HUDEP-2 (cell line): Measurements from ENCODE around the gene HOXD12.

ENCODE experiments used
- DNase-seq, 76 experiments: peaks; one replicate each; lab custom pipeline; 2025; ENCODE audit not compliant: unreplicated experiment in 76 of 76; lab: John Stamatoyannopoulos, UW

HOXD12 gene

DNA sequence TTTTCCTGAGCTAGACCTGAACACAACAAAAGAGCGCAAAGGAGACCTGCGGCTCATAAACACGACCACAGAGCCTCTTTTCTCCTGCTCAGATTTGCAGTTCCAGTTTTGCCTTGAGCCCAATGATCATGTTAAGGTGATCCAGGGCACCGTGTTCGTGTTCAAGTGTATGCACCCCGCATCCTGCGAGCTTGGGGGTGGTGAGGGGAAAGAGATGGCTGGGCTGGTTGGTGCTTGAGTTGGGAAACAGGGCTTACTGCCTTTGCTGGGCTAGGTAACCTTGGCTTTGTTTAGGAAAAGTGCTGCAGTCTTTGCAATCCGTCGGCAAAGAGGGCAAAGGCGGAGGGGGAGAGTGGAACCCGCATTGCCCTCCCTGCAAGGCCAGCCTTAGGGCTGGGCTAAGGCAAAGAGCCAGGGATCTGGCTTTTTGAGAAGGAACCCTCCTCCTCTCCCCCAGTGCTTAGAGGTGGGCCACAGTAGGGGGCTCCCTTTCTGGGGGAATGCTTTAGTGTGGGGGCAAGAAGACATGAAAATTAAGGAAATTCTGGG, 18.3 kb downstream of the HOXD12 start:
- no peak for DNase-seq

DNA sequence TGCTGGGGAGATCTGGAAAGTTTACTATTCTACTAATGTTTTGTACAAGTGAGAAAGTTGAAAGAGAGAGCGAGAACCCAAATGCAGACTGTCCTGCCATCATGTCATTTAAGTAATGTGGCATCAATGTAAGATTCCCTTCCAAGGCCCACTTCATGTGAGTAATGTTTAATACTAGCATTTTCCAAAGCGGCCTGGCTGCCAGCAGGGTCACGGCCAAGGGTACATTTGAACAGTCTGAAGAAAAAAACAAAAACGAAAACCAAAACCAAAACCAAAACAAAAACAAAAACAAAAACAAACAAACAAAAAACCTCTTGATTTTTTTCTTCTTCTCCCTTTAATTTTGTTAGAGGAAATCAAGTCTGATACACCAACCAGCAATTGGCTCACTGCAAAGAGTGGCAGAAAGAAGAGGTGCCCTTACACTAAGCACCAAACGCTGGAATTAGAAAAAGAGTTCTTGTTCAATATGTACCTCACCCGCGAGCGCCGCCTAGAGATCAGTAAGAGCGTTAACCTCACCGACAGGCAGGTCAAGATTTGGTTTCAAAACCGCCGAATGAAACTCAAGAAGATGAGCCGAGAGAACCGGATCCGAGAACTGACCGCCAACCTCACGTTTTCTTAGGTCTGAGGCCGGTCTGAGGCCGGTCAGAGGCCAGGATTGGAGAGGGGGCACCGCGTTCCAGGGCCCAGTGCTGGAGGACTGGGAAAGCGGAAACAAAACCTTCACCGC, 19.2 kb downstream of the HOXD12 start:
- peak in 26 of 76 experiments; percentile 4 to 34 (median 16) for DNase-seq

DNA sequence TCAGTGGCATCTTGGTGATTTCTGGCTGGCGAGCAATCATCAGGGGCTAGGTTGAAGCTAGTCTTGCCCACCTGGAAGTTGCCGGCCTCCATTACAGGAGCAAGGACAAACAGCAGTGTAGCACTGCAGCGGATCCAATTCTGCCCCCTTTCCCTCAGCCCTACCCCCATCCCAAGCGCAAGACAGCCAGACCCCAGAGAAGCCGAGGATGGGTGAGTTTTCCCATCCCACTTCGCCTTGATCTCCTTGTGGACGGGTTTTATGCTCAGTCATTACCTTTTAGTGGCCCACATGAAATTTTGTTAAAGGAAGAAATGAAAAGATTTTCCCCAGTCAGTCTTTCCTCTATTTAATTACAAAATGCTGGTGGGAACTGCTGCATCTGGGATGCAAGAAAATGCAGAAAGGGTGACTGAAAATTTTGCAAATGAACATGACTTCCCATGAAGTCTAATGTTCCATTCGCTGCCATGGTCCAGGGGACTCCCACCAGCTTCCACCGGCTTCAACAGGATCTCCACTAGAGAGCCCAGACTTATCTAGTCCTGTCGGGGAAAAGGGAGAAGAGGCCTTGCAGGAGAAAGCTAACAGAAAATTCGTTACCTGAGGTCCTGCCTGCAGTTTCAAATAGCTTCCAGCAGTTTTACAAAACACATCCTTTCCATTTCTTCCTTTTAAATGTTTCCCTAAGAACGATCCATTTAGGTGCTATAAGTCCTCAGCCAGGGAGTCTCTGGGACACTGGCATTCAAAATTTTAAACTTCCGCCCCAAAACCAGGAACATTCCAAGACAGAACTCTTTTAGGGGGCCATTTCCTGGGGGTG, 21.0 kb downstream of the HOXD12 start:
- DNase-seq = no peak

DNA sequence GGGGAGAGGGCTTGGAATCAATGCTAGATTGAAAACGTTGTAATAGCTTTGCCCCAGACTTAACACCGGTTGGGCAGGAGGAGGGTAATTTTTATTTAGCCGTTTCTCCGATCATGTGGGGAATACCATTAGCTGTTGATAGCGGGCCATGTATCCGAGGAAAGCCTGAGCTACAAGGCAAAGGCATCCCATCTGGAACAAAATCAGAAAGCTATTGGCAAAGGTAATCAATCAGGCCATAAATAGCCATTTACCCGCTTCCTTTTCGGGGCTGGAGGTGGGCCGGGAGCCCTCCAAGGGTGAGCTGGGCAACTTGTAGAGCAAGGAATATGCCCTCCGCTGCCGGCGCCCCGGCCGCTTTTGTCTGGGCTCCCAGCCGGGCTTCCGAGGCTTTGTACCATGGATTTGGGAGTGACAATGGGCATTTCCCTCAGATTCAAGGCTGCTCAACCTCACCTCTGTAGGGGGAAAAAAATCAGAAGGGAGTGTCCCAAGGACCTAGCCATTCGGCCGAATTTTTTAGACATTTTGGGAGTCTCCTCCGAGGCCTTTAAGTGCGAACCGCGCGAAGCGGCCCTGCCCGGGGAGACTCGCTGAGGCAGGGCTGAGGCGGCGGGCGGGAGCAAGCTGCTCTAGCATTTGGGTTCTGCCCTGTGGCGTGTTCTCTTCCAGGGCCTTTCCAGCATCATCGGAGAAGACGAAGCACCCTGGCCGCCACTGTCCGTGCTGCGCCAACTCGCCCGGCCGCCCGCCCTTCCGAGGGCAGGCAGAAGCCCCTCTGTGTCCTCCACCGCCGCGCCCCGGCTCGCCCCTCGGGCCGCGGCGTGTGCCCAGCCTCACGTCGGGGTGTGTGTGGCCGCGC, 21.8 kb downstream of the HOXD12 start:
- no peak for DNase-seq

DNA sequence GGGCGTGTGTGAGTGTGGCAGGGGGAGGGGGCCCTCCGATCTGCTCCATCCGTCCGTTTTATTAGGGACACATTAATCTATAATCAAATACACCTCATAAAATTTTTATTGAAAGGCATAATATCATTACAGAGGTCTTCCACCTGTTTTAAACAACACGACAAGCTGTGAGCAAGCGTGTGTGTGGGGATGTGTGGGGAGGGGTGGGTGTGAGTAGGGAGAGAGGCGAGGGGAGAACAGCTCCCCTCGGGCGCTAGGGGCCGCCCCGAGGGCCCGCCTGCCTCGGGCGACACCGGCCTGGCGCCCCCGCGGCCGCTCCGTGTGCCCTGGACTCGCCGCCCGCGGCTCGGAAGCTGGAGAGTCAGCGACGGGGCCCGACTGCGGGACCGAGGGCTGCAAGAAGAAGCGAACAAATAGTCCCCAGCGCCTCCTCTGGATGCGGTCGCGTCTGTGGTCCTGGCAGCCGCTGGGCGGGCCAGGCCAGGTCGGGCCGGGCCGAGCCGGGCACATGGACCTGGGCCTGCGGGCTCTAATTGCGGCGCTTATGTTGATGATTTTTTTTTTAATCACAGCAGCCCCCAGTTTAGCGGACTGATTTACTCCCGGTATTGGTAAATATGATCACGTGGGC, 22.6 kb downstream of the HOXD12 start:
- DNase-seq = no peak

DNA sequence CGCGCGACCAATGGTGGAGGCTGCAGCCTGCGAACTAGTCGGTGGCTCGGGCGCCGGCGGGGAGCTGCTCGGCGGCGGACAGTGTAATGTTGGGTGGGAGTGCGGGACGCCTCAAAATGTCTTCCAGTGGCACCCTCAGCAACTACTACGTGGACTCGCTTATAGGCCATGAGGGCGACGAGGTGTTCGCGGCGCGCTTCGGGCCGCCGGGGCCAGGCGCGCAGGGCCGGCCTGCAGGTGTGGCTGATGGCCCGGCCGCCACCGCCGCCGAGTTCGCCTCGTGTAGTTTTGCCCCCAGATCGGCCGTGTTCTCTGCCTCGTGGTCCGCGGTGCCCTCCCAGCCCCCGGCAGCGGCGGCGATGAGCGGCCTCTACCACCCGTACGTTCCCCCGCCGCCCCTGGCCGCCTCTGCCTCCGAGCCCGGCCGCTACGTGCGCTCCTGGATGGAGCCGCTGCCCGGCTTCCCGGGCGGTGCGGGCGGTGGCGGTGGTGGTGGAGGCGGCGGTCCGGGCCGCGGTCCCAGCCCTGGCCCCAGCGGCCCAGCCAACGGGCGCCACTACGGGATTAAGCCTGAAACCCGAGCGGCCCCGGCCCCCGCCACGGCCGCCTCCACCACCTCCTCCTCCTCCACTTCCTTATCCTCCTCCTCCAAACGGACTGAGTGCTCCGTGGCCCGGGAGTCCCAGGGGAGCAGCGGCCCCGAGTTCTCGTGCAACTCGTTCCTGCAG, 23.3 kb downstream of the HOXD12 start, which contains the start of gene HOXD9:
Gene HOXD9 (plus strand): TSS at position 37 of the 728 bp plus-strand sequence. CDS start 50 bp downstream, at position 87.
- no peak for DNase-seq

GRCh38 chr2:176123411-176124109, 24.0 kb downstream of the HOXD12 start:
- DNase-seq = no peak

DNA sequence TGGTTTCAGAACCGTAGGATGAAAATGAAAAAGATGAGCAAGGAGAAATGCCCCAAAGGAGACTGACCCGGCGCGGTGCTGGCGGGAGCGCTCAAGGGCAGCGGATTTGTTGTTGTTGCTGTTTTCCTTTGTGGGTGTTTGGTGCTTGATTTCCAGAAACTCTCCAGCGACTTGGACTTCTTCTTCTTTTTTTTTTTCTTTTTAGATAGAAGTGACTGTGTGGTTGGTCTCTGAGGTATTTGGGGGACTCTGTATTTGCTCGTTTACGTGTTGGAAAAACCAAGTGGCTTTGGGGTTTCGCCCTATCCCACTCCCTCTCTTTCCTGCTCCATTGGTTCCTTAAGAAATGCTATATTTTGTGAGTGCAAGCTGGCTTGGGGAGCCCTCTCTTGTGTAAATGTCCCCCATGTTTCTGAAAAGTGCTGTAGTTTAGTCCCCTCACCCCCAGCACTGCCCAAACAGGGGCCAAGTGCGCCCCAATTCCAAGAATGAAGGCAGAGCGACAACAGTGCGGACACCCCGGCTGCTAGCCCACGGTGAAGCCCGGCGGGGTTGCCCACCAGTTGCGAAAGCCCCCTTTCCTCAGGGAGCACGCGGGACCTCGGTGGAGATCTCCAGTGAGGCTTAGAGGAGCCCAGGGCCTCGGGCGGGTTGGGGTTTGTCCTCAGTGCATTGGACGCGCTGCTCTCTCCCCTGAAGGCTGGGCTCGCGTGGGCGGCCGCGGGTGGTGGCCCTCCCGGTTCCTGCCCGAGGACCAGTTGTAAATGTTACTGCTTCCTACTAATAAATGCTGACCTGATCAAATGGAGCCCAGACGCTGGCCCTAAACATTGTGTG, 24.7 kb downstream of the HOXD12 start:
- no peak for DNase-seq

DNA sequence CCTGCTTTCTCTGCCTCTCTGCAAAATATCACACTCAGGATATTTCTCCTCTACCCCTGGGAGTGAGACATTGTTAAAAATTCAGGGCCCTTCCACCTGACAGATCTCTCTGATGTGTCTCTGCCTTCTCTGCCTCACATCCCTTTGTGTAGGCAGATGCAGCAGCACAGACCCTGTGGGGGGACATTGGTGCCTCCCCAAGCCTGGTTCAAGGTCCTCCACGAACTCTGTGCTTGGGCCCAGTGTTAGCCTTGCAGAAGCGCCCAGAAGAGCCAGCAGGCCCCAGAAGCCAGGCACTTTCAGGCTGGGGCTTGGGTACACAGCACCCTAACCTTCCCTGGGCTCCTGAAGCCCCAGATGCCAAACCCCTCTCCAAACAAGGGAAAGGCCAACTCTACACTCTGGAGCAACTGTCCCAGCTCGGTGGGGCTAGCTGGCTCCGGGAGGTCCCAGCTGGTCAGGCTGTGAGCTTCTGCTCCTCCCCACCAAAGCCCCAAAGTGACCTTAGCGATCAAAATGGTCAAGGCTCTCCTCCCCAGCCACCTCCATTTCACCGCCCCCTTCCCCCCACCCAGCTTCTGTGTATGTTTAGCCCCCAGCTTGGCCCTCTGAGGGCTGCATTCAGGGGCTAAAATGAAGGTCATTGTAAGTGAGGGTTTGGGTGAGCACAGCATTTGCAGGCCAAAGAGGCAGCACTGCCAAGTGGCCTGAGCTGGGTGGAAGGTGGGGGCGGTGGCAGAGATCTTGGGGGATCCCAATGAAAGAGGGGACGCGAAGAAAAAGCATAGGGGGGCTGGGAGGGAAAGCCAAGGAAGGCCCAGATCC, 25.6 kb downstream of the HOXD12 start:
- DNase-seq = no peak

DNA sequence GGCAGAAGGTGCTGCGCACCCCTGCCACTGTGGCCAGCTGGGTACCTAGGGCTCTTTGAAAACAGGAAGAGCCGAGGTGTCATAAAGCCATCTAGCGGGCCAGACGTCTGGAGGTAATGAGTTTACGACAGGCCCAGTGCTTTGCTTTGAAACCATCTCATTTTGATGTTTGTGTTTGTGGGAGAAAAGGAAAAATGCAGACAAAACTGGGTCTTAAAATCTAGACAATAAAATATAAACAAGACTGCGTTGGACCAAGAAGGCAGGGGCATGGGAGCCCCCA, 26.1 kb downstream of the HOXD12 start:
- no peak for DNase-seq

- DNase-seq = peak in 42 of 76 experiments; percentile 7 to 61 (median 29)
Observed at GRCh38 chr2:176126929-176127773, 27.6 kb downstream of the HOXD12 start.

- DNase-seq = no peak
Observed at GRCh38 chr2:176127774-176128072, 28.1 kb downstream of the HOXD12 start.

GRCh38 chr2:176128172-176128981, 28.8 kb downstream of the HOXD12 start:
- no peak for DNase-seq

- peak in 9 of 76 experiments; percentile 6 to 32 (median 19) for DNase-seq
Observed at GRCh38 chr2:176128982-176129796, 29.6 kb downstream of the HOXD12 start, which contains the start of gene HOXD8. HOXD8 (plus strand) TSS chr2:176129705; CDS start chr2:176130367, 662 bp downstream.

DNA sequence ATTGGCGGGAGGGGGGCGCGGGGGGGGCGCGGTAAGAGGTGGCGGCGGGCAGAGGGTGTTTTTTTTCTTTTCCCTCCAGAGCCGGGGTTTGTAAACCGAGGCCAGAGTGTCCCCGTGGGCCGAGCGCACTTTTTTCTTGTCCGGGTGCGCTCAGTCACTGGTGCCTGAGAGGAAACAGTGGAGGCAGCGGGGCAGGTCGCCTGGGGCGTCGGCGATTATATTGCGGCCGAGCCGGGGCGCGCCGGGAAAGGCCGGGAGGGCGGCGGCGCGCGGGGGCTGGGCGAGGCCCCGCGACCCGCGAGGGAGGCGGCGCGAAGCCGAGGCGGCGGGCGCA, 30.2 kb downstream of the HOXD12 start:
- peak in 1 of 76 experiments; percentile 19 for DNase-seq
